Measurements from ENCODE around the gene SPDEF.

DNA sequence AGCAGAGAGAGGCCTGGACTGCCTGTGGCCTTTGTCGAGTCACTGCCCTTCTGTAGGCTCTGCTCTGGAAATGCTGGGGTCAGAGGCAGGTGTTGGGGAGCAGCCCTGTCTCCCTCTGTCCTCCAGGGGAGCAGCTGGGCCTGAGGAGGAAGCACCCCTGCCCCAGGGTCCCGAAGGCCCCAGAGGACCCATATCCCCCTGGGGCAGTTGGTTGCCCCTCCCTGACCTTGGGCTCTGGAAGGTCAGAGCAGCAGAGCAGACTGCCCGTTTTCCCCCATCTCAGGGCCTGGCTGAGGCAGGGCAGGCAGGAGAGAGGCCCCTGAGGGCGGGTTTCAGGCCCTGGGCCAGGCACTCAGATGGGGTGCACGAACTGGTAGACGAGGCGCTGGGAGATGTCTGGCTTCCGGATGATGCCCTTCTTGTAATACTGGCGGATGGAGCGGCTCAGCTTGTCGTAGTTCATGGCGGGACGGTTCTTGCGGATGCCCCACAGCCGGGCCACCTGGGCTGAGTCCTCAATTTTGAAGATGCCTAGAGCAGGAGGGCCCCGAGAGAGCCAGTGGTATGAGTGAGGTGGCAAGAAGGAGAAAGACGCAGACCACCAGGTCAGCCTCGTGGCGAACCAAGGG is 18.1 kb downstream of the SPDEF start:
- TF ChIP-seq, protein P1, sequence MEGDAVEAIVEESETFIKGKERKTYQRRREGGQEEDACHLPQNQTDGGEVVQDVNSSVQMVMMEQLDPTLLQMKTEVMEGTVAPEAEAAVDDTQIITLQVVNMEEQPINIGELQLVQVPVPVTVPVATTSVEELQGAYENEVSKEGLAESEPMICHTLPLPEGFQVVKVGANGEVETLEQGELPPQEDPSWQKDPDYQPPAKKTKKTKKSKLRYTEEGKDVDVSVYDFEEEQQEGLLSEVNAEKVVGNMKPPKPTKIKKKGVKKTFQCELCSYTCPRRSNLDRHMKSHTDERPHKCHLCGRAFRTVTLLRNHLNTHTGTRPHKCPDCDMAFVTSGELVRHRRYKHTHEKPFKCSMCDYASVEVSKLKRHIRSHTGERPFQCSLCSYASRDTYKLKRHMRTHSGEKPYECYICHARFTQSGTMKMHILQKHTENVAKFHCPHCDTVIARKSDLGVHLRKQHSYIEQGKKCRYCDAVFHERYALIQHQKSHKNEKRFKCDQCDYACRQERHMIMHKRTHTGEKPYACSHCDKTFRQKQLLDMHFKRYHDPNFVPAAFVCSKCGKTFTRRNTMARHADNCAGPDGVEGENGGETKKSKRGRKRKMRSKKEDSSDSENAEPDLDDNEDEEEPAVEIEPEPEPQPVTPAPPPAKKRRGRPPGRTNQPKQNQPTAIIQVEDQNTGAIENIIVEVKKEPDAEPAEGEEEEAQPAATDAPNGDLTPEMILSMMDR (IDR thresholded peaks at IDR 0.05) = no peak
- TF ChIP-seq POLR2A (IDR thresholded peaks at IDR 0.05) (no peak), POLR2AphosphoS5 (IDR thresholded peaks at IDR 0.05) (no peak)

Data from sigmoid colon (tissue), 4 donors.